ENCODE results near the gene IFT172.
"Not testable (repeated sequence)": the region's sequence is repeated elsewhere in the genome, so short reads cannot be mapped to it uniquely, and the experiment has no call there.

The IFT172 gene

GRCh38 chr2:27492557-27492956, 3.0 kb upstream of the IFT172 start:
- DNase-seq: no peak

GRCh38 chr2:27489118-27489497, 435 bp downstream of the IFT172 start:
- DNase-seq: peak in 1 of 2 experiments; percentile 33

GRCh38 chr2:27485496-27485895, 4.0 kb downstream of the IFT172 start:
- DNase-seq: no peak

- no peak for DNase-seq
Observed at GRCh38 chr2:27471961-27472360, 17.6 kb downstream of the IFT172 start.

- no peak for DNase-seq
Observed at GRCh38 chr2:27464443-27464842, 25.1 kb downstream of the IFT172 start.

- no peak for DNase-seq
Observed at GRCh38 chr2:27461118-27461517, 28.4 kb downstream of the IFT172 start.

GRCh38 chr2:27453968-27454367, 35.6 kb downstream of the IFT172 start:
- no peak for DNase-seq

GRCh38 chr2:27451095-27451494, 38.4 kb downstream of the IFT172 start:
- no peak for DNase-seq

- DNase-seq: no peak
Observed at GRCh38 chr2:27448381-27448780, 41.2 kb downstream of the IFT172 start.

- DNase-seq: no peak
Observed at GRCh38 chr2:27446057-27446456, 43.5 kb downstream of the IFT172 start.

- no peak for DNase-seq
Observed at GRCh38 chr2:27445615-27446014, 43.9 kb downstream of the IFT172 start.

GRCh38 chr2:27445155-27445554, 44.4 kb downstream of the IFT172 start:
- no peak for DNase-seq

- DNase-seq: no peak
Observed at GRCh38 chr2:27442920-27443282, 46.6 kb downstream of the IFT172 start.

GRCh38 chr2:27441958-27442919, 47.3 kb downstream of the IFT172 start, which contains the start of gene KRTCAP3:
Gene KRTCAP3 (plus strand): TSS chr2:27442381. CDS start chr2:27442413, 32 bp downstream.
- no peak for DNase-seq

GRCh38 chr2:27441226-27441926, 48.2 kb downstream of the IFT172 start:
- no peak for DNase-seq

- DNase-seq: no peak
Observed at GRCh38 chr2:27435628-27436027, 53.9 kb downstream of the IFT172 start.

GRCh38 chr2:27431395-27431794, 58.1 kb downstream of the IFT172 start:
- no peak for DNase-seq

- peak; percentile 53 to 79 for DNase-seq
Observed at GRCh38 chr2:27428978-27429541, 60.5 kb downstream of the IFT172 start.

- DNase-seq: peak; percentile 79 to 89
Observed at GRCh38 chr2:27428213-27428977, 61.1 kb downstream of the IFT172 start, which contains the start of gene NRBP1. Gene NRBP1 (plus strand): TSS chr2:27428631. CDS start chr2:27433274, 4,643 bp downstream.

GRCh38 chr2:27427863-27428212, 61.7 kb downstream of the IFT172 start:
- no peak for DNase-seq

- DNase-seq: not testable (repeated sequence)
Observed at GRCh38 chr2:27425039-27425438, 64.5 kb downstream of the IFT172 start.

GRCh38 chr2:27422958-27423357, 66.6 kb downstream of the IFT172 start:
- no peak for DNase-seq
